GM21619 (cell line): ENCODE results near the gene PFKM.

ENCODE experiments used
- ATAC-seq: cut with Tn5 transposase; IDR thresholded peaks from one replicate; pipeline ENCODE4 v1.9.1; 2021; ENCODE audit not compliant: unreplicated experiment

Gene PFKM

GRCh38 chr12:48184549-48184922 lies 65.4 kb downstream of the PFKM start:
- ATAC-seq, result no peak

GRCh38 chr12:48185181-48185919 lies 66.2 kb downstream of the PFKM start:
- ATAC-seq, result no peak

GRCh38 chr12:48187916-48188695 lies 68.9 kb downstream of the PFKM start:
- no peak for ATAC-seq

GRCh38 chr12:48189331-48190125 lies 70.4 kb downstream of the PFKM start:
- peak; percentile 64 for ATAC-seq

DNA sequence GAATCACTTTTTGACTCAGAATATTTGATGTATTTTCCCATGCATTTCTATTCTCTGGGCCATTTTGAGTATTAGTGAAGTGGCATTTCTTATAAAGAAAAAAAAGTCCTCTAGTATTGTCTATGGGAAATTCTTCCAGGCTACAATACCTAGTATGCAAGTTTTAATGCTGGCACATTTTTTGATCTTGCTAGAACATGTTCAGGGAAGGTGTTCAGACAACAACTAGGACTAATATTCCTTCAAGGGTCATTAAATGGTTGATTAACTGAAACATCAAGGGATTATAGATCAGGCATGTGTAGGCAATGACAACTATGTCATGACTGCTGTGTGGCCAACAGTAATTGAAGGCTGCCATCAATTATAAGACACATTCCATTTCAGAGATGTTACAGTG lies 71.9 kb downstream of the PFKM start:
- no peak for ATAC-seq

DNA sequence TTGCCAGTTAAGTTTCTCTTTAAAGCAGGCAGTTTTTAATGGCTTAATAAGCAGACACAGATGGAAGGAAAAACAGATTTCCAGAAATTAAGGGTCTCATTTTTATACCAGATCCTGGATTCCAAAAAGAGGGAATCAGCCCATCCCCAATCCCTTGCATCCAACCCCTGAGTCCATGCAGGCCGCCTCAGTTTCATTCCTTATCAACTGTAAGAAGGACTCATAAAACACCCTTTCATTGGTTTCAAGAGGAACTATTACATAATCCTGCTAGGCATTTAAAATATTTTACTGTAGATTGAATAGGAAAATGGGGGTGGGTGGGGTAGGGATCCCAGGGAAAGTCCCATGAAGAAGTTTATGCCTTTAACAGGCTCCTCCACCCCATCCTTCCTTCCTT lies 73.7 kb downstream of the PFKM start:
- no peak for ATAC-seq

- no peak for ATAC-seq
Measured at GRCh38 chr12:48193623-48194022, 74.5 kb downstream of the PFKM start.

GRCh38 chr12:48194799-48195201 lies 75.6 kb downstream of the PFKM start:
- no peak for ATAC-seq
